ENCODE measurements around the gene FSTL1.

Gene FSTL1

GRCh38 chr3:120473389-120473788 lies 22.6 kb upstream of the FSTL1 start:
- TF ChIP-seq, protein P1, sequence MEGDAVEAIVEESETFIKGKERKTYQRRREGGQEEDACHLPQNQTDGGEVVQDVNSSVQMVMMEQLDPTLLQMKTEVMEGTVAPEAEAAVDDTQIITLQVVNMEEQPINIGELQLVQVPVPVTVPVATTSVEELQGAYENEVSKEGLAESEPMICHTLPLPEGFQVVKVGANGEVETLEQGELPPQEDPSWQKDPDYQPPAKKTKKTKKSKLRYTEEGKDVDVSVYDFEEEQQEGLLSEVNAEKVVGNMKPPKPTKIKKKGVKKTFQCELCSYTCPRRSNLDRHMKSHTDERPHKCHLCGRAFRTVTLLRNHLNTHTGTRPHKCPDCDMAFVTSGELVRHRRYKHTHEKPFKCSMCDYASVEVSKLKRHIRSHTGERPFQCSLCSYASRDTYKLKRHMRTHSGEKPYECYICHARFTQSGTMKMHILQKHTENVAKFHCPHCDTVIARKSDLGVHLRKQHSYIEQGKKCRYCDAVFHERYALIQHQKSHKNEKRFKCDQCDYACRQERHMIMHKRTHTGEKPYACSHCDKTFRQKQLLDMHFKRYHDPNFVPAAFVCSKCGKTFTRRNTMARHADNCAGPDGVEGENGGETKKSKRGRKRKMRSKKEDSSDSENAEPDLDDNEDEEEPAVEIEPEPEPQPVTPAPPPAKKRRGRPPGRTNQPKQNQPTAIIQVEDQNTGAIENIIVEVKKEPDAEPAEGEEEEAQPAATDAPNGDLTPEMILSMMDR (conservative IDR thresholded peaks at IDR 0.05) = no peak
- no peak overlapping the region for H3K27ac ChIP-seq

GRCh38 chr3:120472121-120472844 lies 21.5 kb upstream of the FSTL1 start:
- TF ChIP-seq, protein P1 (conservative IDR thresholded peaks at IDR 0.05) = no peak
- no peak overlapping the region for H3K27ac ChIP-seq

DNA sequence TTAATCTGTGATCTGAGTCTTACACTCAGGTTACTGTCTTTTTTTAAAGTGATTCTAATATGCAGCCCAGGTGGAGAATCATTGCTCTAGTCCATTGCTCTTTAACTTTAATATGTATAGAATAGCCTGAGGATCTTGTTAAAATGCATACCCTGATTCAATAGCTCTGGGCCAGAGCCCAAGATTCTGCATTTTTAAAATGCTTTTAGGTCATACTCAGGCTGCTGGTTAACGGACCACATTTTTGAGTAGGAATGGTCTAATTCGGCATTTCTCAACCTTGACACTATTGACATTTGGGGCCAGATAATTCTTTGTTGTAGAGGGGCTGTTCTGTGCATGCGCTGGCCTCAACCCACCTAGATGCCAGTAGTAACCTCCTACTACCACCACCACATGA lies 20.9 kb upstream of the FSTL1 start:
- H3K27ac ChIP-seq = no peak overlapping the region

GRCh38 chr3:120470870-120471269 lies 20.1 kb upstream of the FSTL1 start:
- TF ChIP-seq, protein P1 (conservative IDR thresholded peaks at IDR 0.05) = no peak
- no peak overlapping the region for H3K27ac ChIP-seq

More for the DNA sequence above, 20.9 kb upstream of the FSTL1 start:
- TF ChIP-seq, protein P1 (conservative IDR thresholded peaks at IDR 0.05) = no peak

- TF ChIP-seq, protein P1 (conservative IDR thresholded peaks at IDR 0.05) = no peak
- peak overlapping the region; percentile 5; the same call in 1 of the 2 replicates for H3K27ac ChIP-seq
These were observed 19.1 kb upstream of the FSTL1 start for GRCh38 chr3:120469882-120470301.

- peak overlapping the region; percentile 10; the same call in 1 of the 2 replicates for H3K27ac ChIP-seq
- TF ChIP-seq, protein P1 (conservative IDR thresholded peaks at IDR 0.05) = no peak
These were observed 18.6 kb upstream of the FSTL1 start for GRCh38 chr3:120469440-120469839.

GRCh38 chr3:120468635-120469295 lies 18.0 kb upstream of the FSTL1 start:
- peak overlapping the region; percentile 10; the same call in 1 of the 2 replicates for H3K27ac ChIP-seq
- TF ChIP-seq, protein P1 (conservative IDR thresholded peaks at IDR 0.05) = no peak
